ENCODE measurements around the gene DNMBP. TPM values are rescaled to one million over a fixed set of nuclear protein-coding genes. Genes with fewer than 3 reads are reported as not detected.

DNMBP gene
- total and polyA plus RNA-seq, 11 donors = 3.9 to 11.5 (median 6.6) TPM

DNA sequence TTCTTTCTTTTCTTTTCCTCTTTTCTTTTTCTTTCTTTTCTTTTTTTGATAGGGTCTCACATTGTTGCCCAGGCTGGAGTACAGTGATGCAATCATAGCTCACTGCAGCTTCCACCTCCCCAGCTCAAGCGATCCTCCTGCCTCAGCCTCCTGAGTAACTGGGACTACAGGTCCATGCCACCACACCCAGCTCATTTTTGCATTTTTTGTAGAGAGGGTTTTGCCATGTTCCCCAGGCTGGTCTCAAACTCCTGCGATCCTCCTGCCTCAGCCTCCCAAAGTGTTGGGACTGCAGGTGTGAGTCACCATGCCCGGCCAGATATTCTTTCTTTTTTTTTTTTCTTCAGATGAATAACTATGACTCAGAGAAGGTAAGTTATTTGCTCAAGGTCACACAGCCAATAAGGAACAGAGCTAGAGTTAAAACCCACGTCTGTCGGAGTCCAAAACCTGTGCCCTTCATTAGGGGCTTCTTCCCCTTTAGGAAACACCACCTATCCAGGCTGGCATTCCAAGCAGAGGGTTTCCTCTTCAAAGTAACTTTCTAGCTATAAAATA lies 28.1 kb upstream of the DNMBP start:
- ATAC-seq (no peak), DNase-seq (no peak)
- no peak overlapping the region for H3K4me3 ChIP-seq
- peaks cover 0 to 12% (median 0%) of the 10 kb centered on the region in 12 donors for H3K4me1 ChIP-seq
- no peaks in the 10 kb centered on the region for H3K36me3 ChIP-seq
- H3K27me3 ChIP-seq = no peaks in the 10 kb centered on the region
- TF ChIP-seq, protein P1, sequence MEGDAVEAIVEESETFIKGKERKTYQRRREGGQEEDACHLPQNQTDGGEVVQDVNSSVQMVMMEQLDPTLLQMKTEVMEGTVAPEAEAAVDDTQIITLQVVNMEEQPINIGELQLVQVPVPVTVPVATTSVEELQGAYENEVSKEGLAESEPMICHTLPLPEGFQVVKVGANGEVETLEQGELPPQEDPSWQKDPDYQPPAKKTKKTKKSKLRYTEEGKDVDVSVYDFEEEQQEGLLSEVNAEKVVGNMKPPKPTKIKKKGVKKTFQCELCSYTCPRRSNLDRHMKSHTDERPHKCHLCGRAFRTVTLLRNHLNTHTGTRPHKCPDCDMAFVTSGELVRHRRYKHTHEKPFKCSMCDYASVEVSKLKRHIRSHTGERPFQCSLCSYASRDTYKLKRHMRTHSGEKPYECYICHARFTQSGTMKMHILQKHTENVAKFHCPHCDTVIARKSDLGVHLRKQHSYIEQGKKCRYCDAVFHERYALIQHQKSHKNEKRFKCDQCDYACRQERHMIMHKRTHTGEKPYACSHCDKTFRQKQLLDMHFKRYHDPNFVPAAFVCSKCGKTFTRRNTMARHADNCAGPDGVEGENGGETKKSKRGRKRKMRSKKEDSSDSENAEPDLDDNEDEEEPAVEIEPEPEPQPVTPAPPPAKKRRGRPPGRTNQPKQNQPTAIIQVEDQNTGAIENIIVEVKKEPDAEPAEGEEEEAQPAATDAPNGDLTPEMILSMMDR (IDR thresholded peaks at IDR 0.05) = no peak
- TF ChIP-seq POLR2A (IDR thresholded peaks at IDR 0.05) = no peak
- 68 to 87% (median 80%) methylated on average over 5 of the region's 5 CpGs for WGBS, 4 donors
- intact Hi-C loops (cut with DNase I) = no loop called here
- H3K9me3 ChIP-seq = no peaks in the 10 kb centered on the region
- peak overlapping the region in 10 of 12 donors; percentile 8 to 69 (median 55) for H3K27ac ChIP-seq

DNA sequence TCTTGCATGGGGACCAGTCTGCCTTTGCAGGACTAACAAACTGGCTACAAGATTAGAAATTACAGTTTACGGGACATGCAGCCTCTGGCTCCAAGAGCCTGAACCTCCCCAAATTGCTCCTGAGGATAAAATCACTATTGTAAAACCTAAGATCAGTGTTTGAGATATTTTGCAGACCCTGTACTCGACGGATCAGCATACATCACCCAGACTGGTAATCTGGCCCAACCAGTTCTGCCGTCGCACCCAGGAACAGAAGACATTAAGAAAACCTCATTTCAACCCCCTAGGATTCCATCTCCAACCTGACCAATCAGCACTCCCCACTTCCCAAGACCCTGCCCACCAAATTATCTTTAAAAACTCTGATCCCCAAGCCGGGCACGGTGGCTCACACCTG lies 27.1 kb upstream of the DNMBP start:
- no peak for DNase-seq
- intact Hi-C loops (cut with DNase I) = no loop called here
- H3K4me3 ChIP-seq = no peak overlapping the region
- H3K4me1 ChIP-seq = peaks cover 0 to 12% (median 0%) of the 10 kb centered on the region in 12 donors
- H3K27ac ChIP-seq = no peak overlapping the region
- no peaks in the 10 kb centered on the region for H3K9me3 ChIP-seq
- ATAC-seq = no peak
- 90 to 93% (median 93%) methylated on average over 7 of the region's 7 CpGs for WGBS, 4 donors
- TF ChIP-seq POLR2A (IDR thresholded peaks at IDR 0.05) = no peak
- TF ChIP-seq, protein P1 (IDR thresholded peaks at IDR 0.05) = no peak
- H3K27me3 ChIP-seq = no peaks in the 10 kb centered on the region
- no peaks in the 10 kb centered on the region for H3K36me3 ChIP-seq

DNA sequence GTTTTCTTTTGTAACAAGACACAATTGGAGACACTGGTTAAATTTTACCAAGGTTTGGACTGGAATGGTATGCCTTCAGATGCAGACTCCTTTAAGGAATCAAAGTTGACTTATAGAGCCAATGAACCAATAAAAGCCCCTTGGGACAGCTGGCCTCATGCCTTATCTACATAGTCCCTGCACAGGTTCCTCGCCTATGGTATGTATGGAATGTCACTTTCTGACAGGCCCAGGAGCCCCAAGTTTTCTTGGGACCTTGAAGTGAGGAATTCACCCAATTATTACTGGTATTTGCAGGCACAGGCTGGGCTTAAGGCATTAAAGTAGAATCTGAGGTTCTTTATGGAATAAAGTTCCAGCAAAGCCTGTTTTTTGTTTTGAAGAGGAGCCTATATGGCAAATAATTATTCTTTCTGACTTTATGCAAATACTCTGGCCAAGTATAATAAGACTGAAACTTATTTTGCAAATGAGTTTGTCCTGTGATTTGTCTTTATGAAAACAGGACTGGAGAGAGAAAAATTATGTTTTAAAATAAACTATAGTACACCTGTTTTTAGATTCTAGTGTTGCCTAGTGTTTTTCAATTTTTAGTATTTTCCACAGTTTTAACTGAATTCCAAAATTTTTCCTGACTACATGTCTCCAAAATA lies 24.1 kb upstream of the DNMBP start:
- H3K27ac ChIP-seq = no peak overlapping the region
- H3K4me1 ChIP-seq = peaks cover 0 to 11% (median 0%) of the 10 kb centered on the region in 12 donors
- H3K4me3 ChIP-seq = no peak overlapping the region
- no peaks in the 10 kb centered on the region for H3K9me3 ChIP-seq
- intact Hi-C loops (cut with DNase I) = no loop called here
- H3K27me3 ChIP-seq = no peaks in the 10 kb centered on the region
- H3K36me3 ChIP-seq = no peaks in the 10 kb centered on the region
- WGBS, 4 donors = 63 to 100% (median 82%) methylated on average over 1 of the region's 1 CpG
- no peak for DNase-seq
- no peak for ATAC-seq
- TF ChIP-seq POLR2A (IDR thresholded peaks at IDR 0.05) = no peak

DNA sequence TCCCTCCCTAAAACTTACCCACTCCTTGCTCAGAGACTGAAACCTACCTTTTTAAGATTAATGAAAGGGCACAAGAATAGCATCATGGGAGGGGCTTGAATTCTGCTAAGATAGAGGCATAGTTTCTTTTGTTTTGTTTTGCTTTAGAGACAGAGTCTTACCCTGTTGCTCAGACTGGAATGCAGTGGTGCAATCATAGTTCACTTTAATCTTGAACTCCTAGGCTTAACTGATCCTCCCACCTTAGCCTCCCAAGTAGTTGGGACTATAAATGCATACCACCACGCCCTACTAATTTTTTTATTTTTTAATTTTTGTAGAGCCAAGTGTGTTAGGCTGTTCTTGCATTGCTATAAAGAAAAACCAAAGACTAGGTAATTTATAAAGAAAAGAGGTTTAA lies 17.7 kb upstream of the DNMBP start:
- H3K27ac ChIP-seq = no peak overlapping the region
- 98 to 100% (median 99%) methylated on average over 1 of the region's 1 CpG for WGBS, 4 donors
- H3K4me3 ChIP-seq = no peak overlapping the region
- DNase-seq = no peak
- H3K9me3 ChIP-seq = peaks cover 0 to 18% (median 2%) of the 10 kb centered on the region in 12 donors
- no peaks in the 10 kb centered on the region for H3K36me3 ChIP-seq
- intact Hi-C loops (cut with DNase I) = no loop called here
- TF ChIP-seq, protein P1 (IDR thresholded peaks at IDR 0.05) = no peak
- TF ChIP-seq POLR2A (IDR thresholded peaks at IDR 0.05) = no peak
- no peaks in the 10 kb centered on the region for H3K27me3 ChIP-seq
- ATAC-seq = no peak
- no peaks in the 10 kb centered on the region for H3K4me1 ChIP-seq
